ENCODE measurements around the gene ST3GAL5. TPM values are rescaled to one million over a fixed set of nuclear protein-coding genes. Genes with fewer than 3 reads are reported as not detected.
A peak's percentile ranks its signal among the peaks of the same experiment; 100 is the strongest.

Gene ST3GAL5
- total and polyA plus RNA-seq, 2 experiments from 2014 or later: 11.9 to 12.5 TPM

GRCh38 chr2:85819811-85820510, 68.8 kb downstream of the ST3GAL5 start:
- H3K27ac ChIP-seq: no peak overlapping the region
- no peaks in the 10 kb centered on the region for H3K27me3 ChIP-seq
- H3K4me1 ChIP-seq (ENCODE audit: low read depth): no peaks in the 10 kb centered on the region
- H3K9me3 ChIP-seq (ENCODE audit: low read depth): no peaks in the 10 kb centered on the region
- no peaks in the 10 kb centered on the region for H3K36me3 ChIP-seq
- TF ChIP-seq CTCF (IDR thresholded peaks at IDR 0.05; ENCODE audit: low read depth, low read length): no peak
- no peak overlapping the region for H3K4me3 ChIP-seq
- DNase-seq (ENCODE audit: low read depth in 1 of 2, low spot score in 1 of 2): no peak

GRCh38 chr2:85814802-85815550, 73.8 kb downstream of the ST3GAL5 start:
- H3K9me3 ChIP-seq (ENCODE audit: low read depth): no peaks in the 10 kb centered on the region
- H3K4me3 ChIP-seq: no peak overlapping the region
- H3K4me1 ChIP-seq (ENCODE audit: low read depth): no peaks in the 10 kb centered on the region
- no peaks in the 10 kb centered on the region for H3K27me3 ChIP-seq
- H3K36me3 ChIP-seq: no peaks in the 10 kb centered on the region
- no peak overlapping the region for H3K27ac ChIP-seq
- TF ChIP-seq CTCF (IDR thresholded peaks at IDR 0.05; ENCODE audit: low read depth, low read length): no peak
- no peak for DNase-seq (ENCODE audit: low read depth in 1 of 2, low spot score in 1 of 2)

GRCh38 chr2:85813982-85814801, 74.6 kb downstream of the ST3GAL5 start:
- Histone ChIP-seq H3K27ac (no peak overlapping the region), H3K4me1 (ENCODE audit: low read depth) (no peaks in the 10 kb centered on the region), H3K4me3 (no peak overlapping the region), H3K36me3 (no peaks in the 10 kb centered on the region), H3K27me3 (no peaks in the 10 kb centered on the region), H3K9me3 (ENCODE audit: low read depth) (no peaks in the 10 kb centered on the region)
- peak; percentile 88 to 92 for DNase-seq (ENCODE audit: low read depth in 1 of 2, low spot score in 1 of 2)
- TF ChIP-seq CTCF (IDR thresholded peaks at IDR 0.05; ENCODE audit: low read depth, low read length): peak; percentile 97

GRCh38 chr2:85813211-85813981, 75.4 kb downstream of the ST3GAL5 start:
- no peaks in the 10 kb centered on the region for H3K4me1 ChIP-seq (ENCODE audit: low read depth)
- no peak overlapping the region for H3K4me3 ChIP-seq
- DNase-seq (ENCODE audit: low read depth in 1 of 2, low spot score in 1 of 2): no peak
- H3K27ac ChIP-seq: no peak overlapping the region
- H3K9me3 ChIP-seq (ENCODE audit: low read depth): no peaks in the 10 kb centered on the region
- no peak for TF ChIP-seq CTCF (IDR thresholded peaks at IDR 0.05; ENCODE audit: low read depth, low read length)
- H3K27me3 ChIP-seq: no peaks in the 10 kb centered on the region
- H3K36me3 ChIP-seq: no peaks in the 10 kb centered on the region

Data from cardiac muscle cell (in vitro differentiated cells and primary cell).